ENCODE measurements around the gene EYS. TPM values are rescaled to one million over a fixed set of nuclear protein-coding genes. Genes with fewer than 3 reads are reported as not detected.
"Not testable (repeated sequence)": the region's sequence is repeated elsewhere in the genome, so short reads cannot be mapped to it uniquely, and the experiment has no call there.

EYS gene
- total RNA-seq, 1 donor from 2014 or later = 0.06 TPM

- no peak for DNase-seq (ENCODE audit: low read depth)
These were observed 702.7 kb downstream of the EYS start for GRCh38 chr6:65004283-65004682.

GRCh38 chr6:65002882-65003281 lies 704.1 kb downstream of the EYS start:
- DNase-seq (ENCODE audit: low read depth) = not testable (repeated sequence)

More at GRCh38 chr6:65004283-65004682, 702.7 kb downstream of the EYS start:
- no peak for TF ChIP-seq CTCF (conservative IDR thresholded peaks at IDR 0.05; ENCODE audit: low read depth, low read length)
- no peak overlapping the region for H3K4me3 ChIP-seq (ENCODE audit: low read depth, low read length)

GRCh38 chr6:65000815-65001214 lies 706.2 kb downstream of the EYS start:
- H3K4me3 ChIP-seq (ENCODE audit: low read depth, low read length) = no peak overlapping the region
- no peak for TF ChIP-seq CTCF (conservative IDR thresholded peaks at IDR 0.05; ENCODE audit: low read depth, low read length)

More at GRCh38 chr6:65002882-65003281, 704.1 kb downstream of the EYS start:
- H3K4me3 ChIP-seq (ENCODE audit: low read depth, low read length) = not testable (repeated sequence)

GRCh38 chr6:64998204-64998603 lies 708.8 kb downstream of the EYS start:
- no peak for DNase-seq (ENCODE audit: low read depth)
- no peak overlapping the region for H3K4me3 ChIP-seq (ENCODE audit: low read depth, low read length)
- no peak for TF ChIP-seq CTCF (conservative IDR thresholded peaks at IDR 0.05; ENCODE audit: low read depth, low read length)

More at GRCh38 chr6:65000815-65001214, 706.2 kb downstream of the EYS start:
- DNase-seq (ENCODE audit: low read depth) = no peak

GRCh38 chr6:64996301-64996700 lies 710.7 kb downstream of the EYS start:
- no peak overlapping the region for H3K4me3 ChIP-seq (ENCODE audit: low read depth, low read length)
- no peak for DNase-seq (ENCODE audit: low read depth)
- TF ChIP-seq CTCF (conservative IDR thresholded peaks at IDR 0.05; ENCODE audit: low read depth, low read length) = no peak

- no peak for TF ChIP-seq CTCF (conservative IDR thresholded peaks at IDR 0.05; ENCODE audit: low read depth, low read length)
- no peak overlapping the region for H3K4me3 ChIP-seq (ENCODE audit: low read depth, low read length)
- no peak for DNase-seq (ENCODE audit: low read depth)
These were observed 716.2 kb downstream of the EYS start for GRCh38 chr6:64990652-64991304.

GRCh38 chr6:64988148-64988547 lies 718.9 kb downstream of the EYS start:
- no peak for DNase-seq (ENCODE audit: low read depth)
- no peak for TF ChIP-seq CTCF (conservative IDR thresholded peaks at IDR 0.05; ENCODE audit: low read depth, low read length)
- H3K4me3 ChIP-seq (ENCODE audit: low read depth, low read length) = no peak overlapping the region

Data from epithelial cell of proximal tubule (primary cell).